T-helper 22 cell (primary cell): Measurements from ENCODE around the gene CD52.

Experiments
- DNase-seq: peaks from one replicate; pipeline ENCODE4 v3.0.0-alpha.2; 2020; ENCODE audit warnings: low read depth

CD52 gene

GRCh38 chr1:26317612-26318337, at the start of gene CD52:
TSS of gene CD52 (plus strand) at chr1:26317958. CDS start at chr1:26318018, 60 bp downstream.
- DNase-seq = peak; percentile 70

- DNase-seq = no peak
These were observed 49.2 kb upstream of the CD52 start for GRCh38 chr1:26268290-26269197.

GRCh38 chr1:26269198-26269550, 48.6 kb upstream of the CD52 start:
- no peak for DNase-seq

- DNase-seq = no peak
These were observed 42.8 kb upstream of the CD52 start for GRCh38 chr1:26274801-26275425.

GRCh38 chr1:26275580-26276431, 42.0 kb upstream of the CD52 start:
- DNase-seq = peak; percentile 77

- DNase-seq = no peak
These were observed 41.3 kb upstream of the CD52 start for GRCh38 chr1:26276432-26276838.

- no peak for DNase-seq
These were observed 40.5 kb upstream of the CD52 start for GRCh38 chr1:26277261-26277661.

GRCh38 chr1:26277719-26278118, 40.0 kb upstream of the CD52 start:
- DNase-seq = no peak

GRCh38 chr1:26278303-26278702, 39.5 kb upstream of the CD52 start:
- DNase-seq = no peak

- DNase-seq = no peak
These were observed 38.9 kb upstream of the CD52 start for GRCh38 chr1:26278724-26279455.

GRCh38 chr1:26279456-26280332, 38.1 kb upstream of the CD52 start, which contains the start of gene SH3BGRL3:
TSS of gene SH3BGRL3 (plus strand) at chr1:26280086. CDS start at chr1:26280156, 70 bp downstream.
- DNase-seq = peak; percentile 82

- no peak for DNase-seq
These were observed 37.3 kb upstream of the CD52 start for GRCh38 chr1:26280333-26281042.

GRCh38 chr1:26281091-26281958, 36.4 kb upstream of the CD52 start:
- DNase-seq = no peak

- DNase-seq = no peak
These were observed 35.8 kb upstream of the CD52 start for GRCh38 chr1:26281971-26282370.

- no peak for DNase-seq
These were observed 35.3 kb upstream of the CD52 start for GRCh38 chr1:26282401-26282918.

GRCh38 chr1:26283279-26283853, 34.4 kb upstream of the CD52 start:
- DNase-seq = no peak

GRCh38 chr1:26283871-26284596, 33.7 kb upstream of the CD52 start:
- no peak for DNase-seq
